GM23338 (cell line): ENCODE results near the gene RBM12. TPM values are rescaled to one million over a fixed set of nuclear protein-coding genes. Genes with fewer than 3 reads are reported as not detected.

Experiments
- ATAC-seq: fragments of 200-7000 bp; cut with Tn5 transposase; 3 replicates; pipeline ENCODE4 v1.9.1; 2020
- DNase-seq: peaks from one replicate; pipeline ENCODE4 v3.0.0-alpha.2; 2015; ENCODE audit warnings: low spot score
- H2AFZ ChIP-seq: fragments of 200-600 bp; sonication (generic); 2 replicates; pipeline ENCODE4 v1.8.0; 2016; ENCODE audit warnings: antibody characterized with exemption, mild to moderate bottlenecking, moderate library complexity
- H3F3A ChIP-seq: fragments of 200-600 bp; sonication (generic); replicated peaks from 2 replicates; pipeline ENCODE4 v1.8.0; 2017; ENCODE audit warnings: antibody characterized with exemption, mixed run types, low read depth
- H3K27ac ChIP-seq: fragments of 200-600 bp; sonication (generic); 2 replicates; pipeline ENCODE4 v1.6.1; 2016; ENCODE audit warnings: low read depth
- H3K27me3 ChIP-seq: fragments of 200-600 bp; sonication (generic); 2 replicates; pipeline ENCODE4 v1.8.0; 2016; ENCODE audit warnings: mild to moderate bottlenecking, mixed run types, moderate library complexity; ENCODE audit not compliant: insufficient read depth
- H3K36me3 ChIP-seq: fragments of 200-600 bp; sonication (generic); 2 replicates; pipeline ENCODE4 v1.8.0; 2016; ENCODE audit warnings: mild to moderate bottlenecking; ENCODE audit not compliant: insufficient read depth
- H3K4me1 ChIP-seq: fragments of 200-600 bp; sonication (generic); 2 replicates; pipeline ENCODE4 v1.8.0; 2016; ENCODE audit warnings: mild to moderate bottlenecking, moderate library complexity; ENCODE audit not compliant: insufficient read depth
- H3K4me2 ChIP-seq: fragments of 200-600 bp; sonication (generic); 2 replicates; pipeline ENCODE4 v1.7.1; 2017; ENCODE audit warnings: mixed run types
- H3K4me3 ChIP-seq: fragments of 200-600 bp; sonication (generic); 2 replicates; pipeline ENCODE4 v1.6.1; 2016; ENCODE audit warnings: mixed run types
- H3K79me2 ChIP-seq: fragments of 200-600 bp; sonication (generic); replicated peaks from 2 replicates; pipeline ENCODE4 v1.8.0; 2017; ENCODE audit warnings: mild to moderate bottlenecking; ENCODE audit not compliant: insufficient read depth
- H3K9me2 ChIP-seq: fragments of 200-600 bp; sonication (generic); 2 replicates; pipeline ENCODE4 v1.8.0; 2017; ENCODE audit not compliant: insufficient read depth
- H4K20me1 ChIP-seq: fragments of 200-600 bp; sonication (generic); replicated peaks from 2 replicates; pipeline ENCODE4 v1.8.0; 2017; ENCODE audit warnings: mild to moderate bottlenecking; ENCODE audit not compliant: insufficient read depth
- H3K27ac Mint-ChIP-seq: 2 replicates; pipeline ENCODE4 v1.8.0; 2020; ENCODE audit warnings: inconsistent platforms, mild to moderate bottlenecking, moderate library complexity, mixed read lengths
- H3K27me3 Mint-ChIP-seq: 3 replicates; pipeline ENCODE4 v1.8.0; 2022; ENCODE audit warnings: low read depth, mild to moderate bottlenecking, moderate library complexity, mixed read lengths, inconsistent platforms; ENCODE audit not compliant: insufficient read depth, poor library complexity
- H3K36me3 Mint-ChIP-seq: 3 replicates; pipeline ENCODE4 v1.8.0; 2021; ENCODE audit warnings: low read depth, mild to moderate bottlenecking, inconsistent platforms, moderate library complexity, mixed read lengths
- H3K4me1 Mint-ChIP-seq: 3 replicates; pipeline ENCODE4 v1.8.0; 2020; ENCODE audit warnings: mild to moderate bottlenecking, inconsistent platforms, mixed read lengths
- H3K4me3 Mint-ChIP-seq: 3 replicates; pipeline ENCODE4 v1.8.0; 2021; ENCODE audit warnings: moderate library complexity, mild to moderate bottlenecking, inconsistent platforms, mixed read lengths
- H3K9me3 Mint-ChIP-seq: 3 replicates; pipeline ENCODE4 v1.8.0; 2020; ENCODE audit warnings: moderate library complexity, mild to moderate bottlenecking, inconsistent platforms, mixed read lengths
- CREB1 ChIP-seq: fragments of 250-450 bp; sonication (Bioruptor Pico); IDR thresholded peaks from 2 replicates; pipeline ENCODE4 v1.5.0; 2020; ENCODE audit warnings: low read depth, mild to moderate bottlenecking, moderate library complexity
- ETS1 ChIP-seq: IDR thresholded peaks from 2 replicates; pipeline ENCODE4 v1.6.1; 2016; ENCODE audit warnings: antibody characterized with exemption
- EZH2 ChIP-seq: fragments of 200-600 bp; sonication (generic); IDR thresholded peaks from one replicate; pipeline ENCODE4 v1.8.0; 2017; ENCODE audit warnings: antibody characterized with exemption, mild to moderate bottlenecking, low read depth; ENCODE audit not compliant: unreplicated experiment
- EZH2phosphoT487 ChIP-seq: fragments of 200-600 bp; sonication (generic); IDR thresholded peaks from one replicate; pipeline ENCODE4 v1.8.1; 2018; ENCODE audit warnings: antibody characterized with exemption; ENCODE audit not compliant: unreplicated experiment
- JUNB ChIP-seq: IDR thresholded peaks from one replicate; pipeline ENCODE4 v1.6.1; 2016; ENCODE audit warnings: antibody characterized with exemption; ENCODE audit not compliant: unreplicated experiment
- NANOG ChIP-seq: IDR thresholded peaks from 2 replicates; pipeline ENCODE4 v1.6.1; 2016; ENCODE audit warnings: antibody characterized with exemption, borderline replicate concordance
- POLR2AphosphoS5 ChIP-seq: IDR thresholded peaks from 2 replicates; pipeline ENCODE4 v1.6.1; 2016; ENCODE audit warnings: antibody characterized with exemption, low read depth
- REST ChIP-seq: IDR thresholded peaks from one replicate; pipeline ENCODE4 v1.6.1; 2018; ENCODE audit warnings: antibody characterized with exemption; ENCODE audit not compliant: unreplicated experiment
- STAT1 ChIP-seq: IDR thresholded peaks from one replicate; pipeline ENCODE4 v1.6.1; 2016; ENCODE audit warnings: antibody characterized with exemption; ENCODE audit not compliant: unreplicated experiment
- ZNF114 ChIP-seq: fragments of 250-450 bp; sonication (Bioruptor Pico); IDR thresholded peaks from 2 replicates; pipeline ENCODE4 v1.5.0; 2020; ENCODE audit warnings: mild to moderate bottlenecking, moderate library complexity
- ZNF331 ChIP-seq: fragments of 250-450 bp; sonication (Bioruptor Pico); IDR thresholded peaks from 2 replicates; pipeline ENCODE4 v1.5.0; 2020; ENCODE audit warnings: low read depth, mild to moderate bottlenecking, moderate library complexity
- ZNF462 ChIP-seq: fragments of 250-450 bp; sonication (Bioruptor Pico); IDR thresholded peaks from 2 replicates; pipeline ENCODE4 v1.5.0; 2020; ENCODE audit warnings: mild to moderate bottlenecking, moderate library complexity
- polyA plus RNA-seq: library from polyadenylated mRNA; unstranded; fragments of >200 nt; fragmentation: Nextera tagmentation; extraction: Ambion mirVana; gene quantifications from 2 replicates; pipeline ENCODE4 v1.2.1, GENCODE V29; 2016
- total RNA-seq: library from RNA; depleted of rRNA; stranded (reverse); fragments of >200 nt; shearing (Covaris generic); gene quantifications from 2 replicates; pipeline ENCODE4 v1.2.3, GENCODE V29; 2014
- TF ChIP-seq, protein P1 (sequence below), 2 experiments: fragments of 200-600 bp in 1 of 2; sonication (generic) in 1 of 2; conservative IDR thresholded peaks; 2 replicates each; pipeline versions ENCODE4 v1.5.1 to v1.6.1; 2016 to 2017; ENCODE audit warnings: antibody characterized with exemption in 2 of 2, low read depth in 2 of 2, mild to moderate bottlenecking in 2 of 2, moderate library complexity in 1 of 2

RBM12 gene
- total and polyA plus RNA-seq, 2 experiments from 2014 or later = 22.3 to 82.2 TPM

DNA sequence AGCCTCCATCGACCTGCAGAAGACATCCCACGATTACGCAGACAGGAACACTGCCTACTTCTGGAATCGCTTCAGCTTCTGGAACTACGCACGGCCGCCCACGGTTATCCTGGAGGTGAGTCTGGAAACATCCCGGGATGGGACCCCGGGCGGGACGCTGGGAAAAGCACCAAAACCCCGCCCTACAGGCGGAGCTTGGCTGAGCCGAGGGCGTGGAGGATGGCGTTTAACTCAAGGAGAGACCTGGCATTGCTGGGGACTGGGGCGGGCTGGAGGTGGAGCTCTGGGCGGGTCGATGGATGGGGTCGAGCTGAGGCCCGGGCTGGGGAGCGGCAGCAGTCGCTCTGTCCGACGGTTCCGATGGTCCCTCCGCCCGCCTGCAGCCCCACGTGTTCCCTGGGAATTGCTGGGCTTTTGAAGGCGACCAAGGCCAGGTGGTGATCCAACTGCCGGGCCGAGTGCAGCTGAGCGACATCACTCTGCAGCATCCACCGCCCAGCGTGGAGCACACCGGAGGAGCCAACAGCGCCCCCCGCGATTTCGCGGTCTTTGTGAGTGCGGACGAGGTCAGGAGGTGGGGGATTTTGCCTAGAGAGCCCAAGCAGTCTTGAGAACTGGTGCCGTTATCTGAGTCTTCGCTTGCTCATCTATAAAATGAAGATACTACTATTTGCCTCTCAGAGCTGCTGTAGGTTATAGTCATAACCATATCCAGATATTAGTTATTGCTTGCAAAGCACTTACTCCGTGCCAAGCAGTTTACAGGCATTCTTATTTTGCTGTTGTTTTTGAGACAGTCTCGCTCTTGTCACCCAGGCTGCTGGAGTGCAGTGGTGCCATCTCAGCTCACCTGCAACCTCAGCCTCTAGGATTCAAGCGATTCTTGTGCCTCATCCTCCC is 45.3 kb downstream of the RBM12 start:
- DNase-seq (peak; percentile 98), ATAC-seq (peak; percentile 69)
- no peaks in the 10 kb centered on the region; the same call in 1 of the 3 replicates for H3K36me3 Mint-ChIP-seq
- peak overlapping the region; percentile 89; the same call in 1 of the 2 replicates for H3K27ac Mint-ChIP-seq
- Histone ChIP-seq H3F3A (peaks cover 23% of the 10 kb centered on the region), H2AFZ (0 out of 2 replicates have a peak overlapping the region, but pooled peaks have one; percentile 56), H3K36me3 (no peaks in the 10 kb centered on the region), H3K27ac (peak overlapping the region; percentile 71; the same call in 1 of the 2 replicates), H3K4me3 (peak overlapping the region; percentile 84), H3K79me2 (no peaks in the 10 kb centered on the region), H3K4me1 (peaks cover 21% of the 10 kb centered on the region), H3K4me2 (peak overlapping the region; percentile 95), H3K27me3 (peaks cover 21% of the 10 kb centered on the region), H4K20me1 (no peaks in the 10 kb centered on the region), H3K9me2 (no peaks in the 10 kb centered on the region)
- TF ChIP-seq CREB1 (CRISPR knock-in tag) (no peak), ZNF462 (CRISPR knock-in tag) (no peak), REST (no peak), ZNF114 (no peak), JUNB (no peak), ETS1 (no peak), POLR2AphosphoS5 (peak; percentile 71), EZH2phosphoT487 (no peak), STAT1 (no peak), ZNF331 (CRISPR knock-in tag) (no peak), NANOG (no peak), EZH2 (no peak)
- TF ChIP-seq, protein P1, sequence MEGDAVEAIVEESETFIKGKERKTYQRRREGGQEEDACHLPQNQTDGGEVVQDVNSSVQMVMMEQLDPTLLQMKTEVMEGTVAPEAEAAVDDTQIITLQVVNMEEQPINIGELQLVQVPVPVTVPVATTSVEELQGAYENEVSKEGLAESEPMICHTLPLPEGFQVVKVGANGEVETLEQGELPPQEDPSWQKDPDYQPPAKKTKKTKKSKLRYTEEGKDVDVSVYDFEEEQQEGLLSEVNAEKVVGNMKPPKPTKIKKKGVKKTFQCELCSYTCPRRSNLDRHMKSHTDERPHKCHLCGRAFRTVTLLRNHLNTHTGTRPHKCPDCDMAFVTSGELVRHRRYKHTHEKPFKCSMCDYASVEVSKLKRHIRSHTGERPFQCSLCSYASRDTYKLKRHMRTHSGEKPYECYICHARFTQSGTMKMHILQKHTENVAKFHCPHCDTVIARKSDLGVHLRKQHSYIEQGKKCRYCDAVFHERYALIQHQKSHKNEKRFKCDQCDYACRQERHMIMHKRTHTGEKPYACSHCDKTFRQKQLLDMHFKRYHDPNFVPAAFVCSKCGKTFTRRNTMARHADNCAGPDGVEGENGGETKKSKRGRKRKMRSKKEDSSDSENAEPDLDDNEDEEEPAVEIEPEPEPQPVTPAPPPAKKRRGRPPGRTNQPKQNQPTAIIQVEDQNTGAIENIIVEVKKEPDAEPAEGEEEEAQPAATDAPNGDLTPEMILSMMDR (conservative IDR thresholded peaks at IDR 0.05; ENCODE audit: low read depth in 2 of 2) = peak; percentile 66 to 78
- H3K4me1 Mint-ChIP-seq = peaks cover 14% of the 10 kb centered on the region
- H3K27me3 Mint-ChIP-seq = peaks cover 39% of the 10 kb centered on the region
- H3K4me3 Mint-ChIP-seq = peak overlapping the region; percentile 87
- no peaks in the 10 kb centered on the region for H3K9me3 Mint-ChIP-seq
